WTC11 (cell line): Measurements from ENCODE around the gene RAB5IF. TPM values are rescaled to one million over a fixed set of nuclear protein-coding genes. Genes with fewer than 3 reads are reported as not detected.
A peak's percentile ranks its signal among the peaks of the same experiment; 100 is the strongest.

Experiments used
- ATAC-seq: fragments of 200-7000 bp; cut with Tn5 transposase; 2 replicates; pipeline ENCODE4 v1.10.0; 2021; ENCODE audit warnings: mild to moderate bottlenecking, moderate library complexity
- CTCF ChIA-PET: fragments of 300-600 bp; sonication (Branson Sonifier 250); formaldehyde crosslinking; loops from one replicate; lab custom pipeline; 2021; ENCODE audit warnings: antibody characterized with exemption; lab: Charles Lee
- POLR2A ChIA-PET: fragments of 350-600 bp; sonication (Branson Sonifier 250); formaldehyde crosslinking; loops from one replicate; lab custom pipeline; 2021; ENCODE audit warnings: antibody characterized with exemption; lab: Charles Lee
- DNase-seq: peaks from one replicate; pipeline ENCODE4 v3.0.0; 2021; ENCODE audit warnings: low spot score
- H3K27ac Mint-ChIP-seq: 2 replicates; pipeline ENCODE4 v1.8.0; 2021; ENCODE audit warnings: mixed read lengths
- H3K27me3 Mint-ChIP-seq: 2 replicates; pipeline ENCODE4 v1.8.0; 2021; ENCODE audit warnings: low read depth, mild to moderate bottlenecking, moderate library complexity, mixed read lengths
- H3K36me3 Mint-ChIP-seq: 2 replicates; pipeline ENCODE4 v1.8.0; 2021; ENCODE audit warnings: mixed read lengths
- H3K4me1 Mint-ChIP-seq: 2 replicates; pipeline ENCODE4 v1.8.0; 2022; ENCODE audit warnings: mixed read lengths
- H3K4me3 Mint-ChIP-seq: 2 replicates; pipeline ENCODE4 v1.8.0; 2021; ENCODE audit warnings: mild to moderate bottlenecking, moderate library complexity, mixed read lengths
- H3K9me3 Mint-ChIP-seq: 2 replicates; pipeline ENCODE4 v1.8.0; 2021; ENCODE audit warnings: mixed read lengths
- SP1 ChIP-seq: sonication (generic); formaldehyde crosslinking; conservative IDR thresholded peaks from 2 replicates; pipeline ENCODE4 v1.8.1; 2022; ENCODE audit warnings: missing genetic modification reagents
- TCF7 ChIP-seq: sonication (generic); formaldehyde crosslinking; IDR thresholded peaks from 2 replicates; pipeline ENCODE4 v1.8.0; 2022; ENCODE audit warnings: mild to moderate bottlenecking, low read depth, missing genetic modification reagents, moderate library complexity
- TP53 ChIP-seq: sonication (generic); formaldehyde crosslinking; IDR thresholded peaks from 2 replicates; pipeline ENCODE4 v1.8.1; 2023; ENCODE audit warnings: mild to moderate bottlenecking, missing genetic modification reagents
- total RNA-seq: library from RNA; stranded (reverse); gene quantifications from 3 replicates; pipeline ENCODE4 v1.2.3, GENCODE V29; 2021
- TF ChIP-seq, protein P1 (sequence below): sonication (generic); formaldehyde crosslinking; IDR thresholded peaks from 2 replicates; pipeline ENCODE4 v1.8.1; 2023; ENCODE audit warnings: mild to moderate bottlenecking, missing genetic modification reagents, borderline replicate concordance
- TF ChIP-seq, protein P2 (sequence below): sonication (generic); formaldehyde crosslinking; IDR thresholded peaks from 2 replicates; pipeline ENCODE4 v1.8.0; 2022; ENCODE audit warnings: mild to moderate bottlenecking, missing genetic modification reagents
- TF ChIP-seq, protein P3 (sequence below): fragments of 250-450 bp; sonication (Bioruptor Pico); IDR thresholded peaks from 2 replicates; pipeline ENCODE4 v1.9.0; 2021; ENCODE audit warnings: mild to moderate bottlenecking, borderline replicate concordance
- TF ChIP-seq, protein P4 (sequence below): sonication (generic); formaldehyde crosslinking; IDR thresholded peaks from 2 replicates; pipeline ENCODE4 v1.8.1; 2023; ENCODE audit warnings: mild to moderate bottlenecking, missing genetic modification reagents, moderate library complexity
- TF ChIP-seq, protein P5 (sequence below): fragments of 250-450 bp; sonication (Bioruptor Pico); IDR thresholded peaks from 2 replicates; pipeline ENCODE4 v2.1.2; 2022; ENCODE audit warnings: mild to moderate bottlenecking, moderate library complexity
- TF ChIP-seq, protein P6 (sequence below): fragments of 250-450 bp; sonication (Bioruptor Pico); IDR thresholded peaks from 2 replicates; pipeline ENCODE4 v1.9.0; 2021; ENCODE audit warnings: mild to moderate bottlenecking
- TF ChIP-seq, protein P7 (sequence below): sonication (generic); formaldehyde crosslinking; IDR thresholded peaks from 2 replicates; pipeline ENCODE4 v1.8.1; 2022; ENCODE audit warnings: missing genetic modification reagents, borderline replicate concordance
- TF ChIP-seq, protein P8 (sequence below): sonication (generic); formaldehyde crosslinking; IDR thresholded peaks from 2 replicates; pipeline ENCODE4 v1.8.1; 2023; ENCODE audit warnings: mild to moderate bottlenecking, moderate library complexity, missing genetic modification reagents

Gene RAB5IF
- total RNA-seq, 1 experiment from 2014 or later = 88.4 TPM

DNA sequence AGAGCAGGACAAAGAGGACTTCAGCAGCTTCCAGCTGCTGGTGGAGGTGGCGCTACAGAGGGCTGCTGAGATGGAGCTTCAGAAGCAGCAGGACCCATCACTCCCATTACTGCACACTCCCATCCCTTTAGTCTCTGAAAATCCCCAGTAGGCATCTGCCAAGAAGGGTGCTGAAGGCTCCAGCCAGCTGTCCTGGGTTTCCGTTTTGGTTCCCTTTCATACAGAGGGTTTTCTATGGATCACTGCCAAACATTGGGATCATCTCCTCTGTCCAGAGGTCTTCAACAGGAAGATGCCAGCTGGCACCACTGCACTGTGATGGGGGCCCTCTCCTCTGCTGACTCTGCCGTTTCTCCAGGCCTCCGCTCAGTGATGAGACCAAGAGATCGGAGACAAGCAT, 14.3 kb upstream of the RAB5IF start:
- H3K27ac Mint-ChIP-seq = peak overlapping the region; percentile 84
- no peak for ATAC-seq
- H3K27me3 Mint-ChIP-seq = no peaks in the 10 kb centered on the region
- CTCF ChIA-PET = interaction anchor here (0.7 to 3.0 kb wide), 11 partner anchors 10 to 727 kb away, joined by 3 to 15 read pairs (median 4); partner anchors contain the start of genes MYL9 and TGIF2
- H3K36me3 Mint-ChIP-seq = peaks cover 57% of the 10 kb centered on the region
- POLR2A ChIA-PET = no interaction called here
- peaks cover 41% of the 10 kb centered on the region for H3K4me1 Mint-ChIP-seq
- TF ChIP-seq, protein P1, sequence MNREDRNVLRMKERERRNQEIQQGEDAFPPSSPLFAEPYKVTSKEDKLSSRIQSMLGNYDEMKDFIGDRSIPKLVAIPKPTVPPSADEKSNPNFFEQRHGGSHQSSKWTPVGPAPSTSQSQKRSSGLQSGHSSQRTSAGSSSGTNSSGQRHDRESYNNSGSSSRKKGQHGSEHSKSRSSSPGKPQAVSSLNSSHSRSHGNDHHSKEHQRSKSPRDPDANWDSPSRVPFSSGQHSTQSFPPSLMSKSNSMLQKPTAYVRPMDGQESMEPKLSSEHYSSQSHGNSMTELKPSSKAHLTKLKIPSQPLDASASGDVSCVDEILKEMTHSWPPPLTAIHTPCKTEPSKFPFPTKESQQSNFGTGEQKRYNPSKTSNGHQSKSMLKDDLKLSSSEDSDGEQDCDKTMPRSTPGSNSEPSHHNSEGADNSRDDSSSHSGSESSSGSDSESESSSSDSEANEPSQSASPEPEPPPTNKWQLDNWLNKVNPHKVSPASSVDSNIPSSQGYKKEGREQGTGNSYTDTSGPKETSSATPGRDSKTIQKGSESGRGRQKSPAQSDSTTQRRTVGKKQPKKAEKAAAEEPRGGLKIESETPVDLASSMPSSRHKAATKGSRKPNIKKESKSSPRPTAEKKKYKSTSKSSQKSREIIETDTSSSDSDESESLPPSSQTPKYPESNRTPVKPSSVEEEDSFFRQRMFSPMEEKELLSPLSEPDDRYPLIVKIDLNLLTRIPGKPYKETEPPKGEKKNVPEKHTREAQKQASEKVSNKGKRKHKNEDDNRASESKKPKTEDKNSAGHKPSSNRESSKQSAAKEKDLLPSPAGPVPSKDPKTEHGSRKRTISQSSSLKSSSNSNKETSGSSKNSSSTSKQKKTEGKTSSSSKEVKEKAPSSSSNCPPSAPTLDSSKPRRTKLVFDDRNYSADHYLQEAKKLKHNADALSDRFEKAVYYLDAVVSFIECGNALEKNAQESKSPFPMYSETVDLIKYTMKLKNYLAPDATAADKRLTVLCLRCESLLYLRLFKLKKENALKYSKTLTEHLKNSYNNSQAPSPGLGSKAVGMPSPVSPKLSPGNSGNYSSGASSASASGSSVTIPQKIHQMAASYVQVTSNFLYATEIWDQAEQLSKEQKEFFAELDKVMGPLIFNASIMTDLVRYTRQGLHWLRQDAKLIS = no peak
- TF ChIP-seq, protein P2, sequence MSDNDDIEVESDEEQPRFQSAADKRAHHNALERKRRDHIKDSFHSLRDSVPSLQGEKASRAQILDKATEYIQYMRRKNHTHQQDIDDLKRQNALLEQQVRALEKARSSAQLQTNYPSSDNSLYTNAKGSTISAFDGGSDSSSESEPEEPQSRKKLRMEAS (CRISPR knock-in tag) = no peak
- TF ChIP-seq, protein P3, sequence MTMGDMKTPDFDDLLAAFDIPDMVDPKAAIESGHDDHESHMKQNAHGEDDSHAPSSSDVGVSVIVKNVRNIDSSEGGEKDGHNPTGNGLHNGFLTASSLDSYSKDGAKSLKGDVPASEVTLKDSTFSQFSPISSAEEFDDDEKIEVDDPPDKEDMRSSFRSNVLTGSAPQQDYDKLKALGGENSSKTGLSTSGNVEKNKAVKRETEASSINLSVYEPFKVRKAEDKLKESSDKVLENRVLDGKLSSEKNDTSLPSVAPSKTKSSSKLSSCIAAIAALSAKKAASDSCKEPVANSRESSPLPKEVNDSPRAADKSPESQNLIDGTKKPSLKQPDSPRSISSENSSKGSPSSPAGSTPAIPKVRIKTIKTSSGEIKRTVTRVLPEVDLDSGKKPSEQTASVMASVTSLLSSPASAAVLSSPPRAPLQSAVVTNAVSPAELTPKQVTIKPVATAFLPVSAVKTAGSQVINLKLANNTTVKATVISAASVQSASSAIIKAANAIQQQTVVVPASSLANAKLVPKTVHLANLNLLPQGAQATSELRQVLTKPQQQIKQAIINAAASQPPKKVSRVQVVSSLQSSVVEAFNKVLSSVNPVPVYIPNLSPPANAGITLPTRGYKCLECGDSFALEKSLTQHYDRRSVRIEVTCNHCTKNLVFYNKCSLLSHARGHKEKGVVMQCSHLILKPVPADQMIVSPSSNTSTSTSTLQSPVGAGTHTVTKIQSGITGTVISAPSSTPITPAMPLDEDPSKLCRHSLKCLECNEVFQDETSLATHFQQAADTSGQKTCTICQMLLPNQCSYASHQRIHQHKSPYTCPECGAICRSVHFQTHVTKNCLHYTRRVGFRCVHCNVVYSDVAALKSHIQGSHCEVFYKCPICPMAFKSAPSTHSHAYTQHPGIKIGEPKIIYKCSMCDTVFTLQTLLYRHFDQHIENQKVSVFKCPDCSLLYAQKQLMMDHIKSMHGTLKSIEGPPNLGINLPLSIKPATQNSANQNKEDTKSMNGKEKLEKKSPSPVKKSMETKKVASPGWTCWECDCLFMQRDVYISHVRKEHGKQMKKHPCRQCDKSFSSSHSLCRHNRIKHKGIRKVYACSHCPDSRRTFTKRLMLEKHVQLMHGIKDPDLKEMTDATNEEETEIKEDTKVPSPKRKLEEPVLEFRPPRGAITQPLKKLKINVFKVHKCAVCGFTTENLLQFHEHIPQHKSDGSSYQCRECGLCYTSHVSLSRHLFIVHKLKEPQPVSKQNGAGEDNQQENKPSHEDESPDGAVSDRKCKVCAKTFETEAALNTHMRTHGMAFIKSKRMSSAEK (CRISPR knock-in tag) = no peak
- TF ChIP-seq TCF7 = no peak
- TF ChIP-seq, protein P4, sequence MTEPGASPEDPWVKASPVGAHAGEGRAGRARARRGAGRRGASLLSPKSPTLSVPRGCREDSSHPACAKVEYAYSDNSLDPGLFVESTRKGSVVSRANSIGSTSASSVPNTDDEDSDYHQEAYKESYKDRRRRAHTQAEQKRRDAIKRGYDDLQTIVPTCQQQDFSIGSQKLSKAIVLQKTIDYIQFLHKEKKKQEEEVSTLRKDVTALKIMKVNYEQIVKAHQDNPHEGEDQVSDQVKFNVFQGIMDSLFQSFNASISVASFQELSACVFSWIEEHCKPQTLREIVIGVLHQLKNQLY = no peak
- TF ChIP-seq, all 79 proteins: peak for 0
- no peak overlapping the region for H3K4me3 Mint-ChIP-seq
- no peak for DNase-seq
- peaks cover 5% of the 10 kb centered on the region for H3K9me3 Mint-ChIP-seq

DNA sequence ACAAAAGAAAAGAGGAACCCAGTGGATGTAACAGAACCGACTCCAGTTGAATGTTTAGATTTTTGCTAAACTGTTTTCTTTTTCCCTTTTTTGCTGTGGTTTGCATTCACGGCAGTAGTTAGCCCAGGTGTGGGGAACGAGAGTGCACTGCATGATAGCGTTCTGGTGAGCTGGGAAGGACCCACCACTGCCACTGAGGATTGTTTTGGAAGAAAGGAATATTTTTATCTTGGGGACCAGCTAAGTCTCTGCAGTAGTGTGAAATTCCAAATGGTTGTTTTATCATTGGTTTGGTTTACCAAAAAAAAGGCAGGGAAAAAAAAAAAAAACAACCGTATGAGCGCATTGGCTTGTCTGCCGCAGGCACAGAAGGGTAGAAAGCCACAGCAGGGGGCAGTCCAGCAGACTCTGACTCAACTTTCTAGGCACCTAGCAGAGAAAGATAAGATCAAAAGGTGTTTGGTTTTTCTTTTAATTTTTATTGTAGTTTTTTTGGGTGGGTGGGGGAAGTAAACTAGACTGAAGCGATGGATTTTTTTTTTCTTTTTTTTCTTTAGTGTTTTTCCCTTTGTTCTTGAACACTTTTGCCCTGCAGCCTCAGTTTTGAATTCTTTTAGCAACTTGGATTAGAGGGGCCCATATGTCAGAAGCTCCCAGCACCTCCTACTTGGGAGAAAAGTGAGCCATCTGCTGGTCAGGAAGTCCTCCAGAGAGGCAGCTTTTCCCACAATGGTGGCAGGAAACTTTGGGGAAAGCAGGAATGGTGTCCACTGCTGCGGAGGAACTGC, 13.5 kb upstream of the RAB5IF start:
- H3K27me3 Mint-ChIP-seq = no peaks in the 10 kb centered on the region
- no peaks in the 10 kb centered on the region for H3K9me3 Mint-ChIP-seq
- peak overlapping the region; percentile 84 for H3K27ac Mint-ChIP-seq
- H3K4me1 Mint-ChIP-seq = peaks cover 34% of the 10 kb centered on the region
- TF ChIP-seq, protein P5, sequence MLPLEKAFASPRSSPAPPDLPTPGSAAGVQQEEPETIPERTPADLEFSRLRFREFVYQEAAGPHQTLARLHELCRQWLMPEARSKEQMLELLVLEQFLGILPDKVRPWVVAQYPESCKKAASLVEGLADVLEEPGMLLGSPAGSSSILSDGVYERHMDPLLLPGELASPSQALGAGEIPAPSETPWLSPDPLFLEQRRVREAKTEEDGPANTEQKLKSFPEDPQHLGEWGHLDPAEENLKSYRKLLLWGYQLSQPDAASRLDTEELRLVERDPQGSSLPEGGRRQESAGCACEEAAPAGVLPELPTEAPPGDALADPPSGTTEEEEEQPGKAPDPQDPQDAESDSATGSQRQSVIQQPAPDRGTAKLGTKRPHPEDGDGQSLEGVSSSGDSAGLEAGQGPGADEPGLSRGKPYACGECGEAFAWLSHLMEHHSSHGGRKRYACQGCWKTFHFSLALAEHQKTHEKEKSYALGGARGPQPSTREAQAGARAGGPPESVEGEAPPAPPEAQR (CRISPR knock-in tag) = 0 out of 2 replicates have a peak, but pooled peaks have one; percentile 27
- TF ChIP-seq SP1 (no peak), TP53 (CRISPR knock-in tag) (no peak)
- TF ChIP-seq, protein P6, sequence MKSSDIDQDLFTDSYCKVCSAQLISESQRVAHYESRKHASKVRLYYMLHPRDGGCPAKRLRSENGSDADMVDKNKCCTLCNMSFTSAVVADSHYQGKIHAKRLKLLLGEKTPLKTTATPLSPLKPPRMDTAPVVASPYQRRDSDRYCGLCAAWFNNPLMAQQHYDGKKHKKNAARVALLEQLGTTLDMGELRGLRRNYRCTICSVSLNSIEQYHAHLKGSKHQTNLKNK (CRISPR knock-in tag) = no peak
- TF ChIP-seq, protein P7, sequence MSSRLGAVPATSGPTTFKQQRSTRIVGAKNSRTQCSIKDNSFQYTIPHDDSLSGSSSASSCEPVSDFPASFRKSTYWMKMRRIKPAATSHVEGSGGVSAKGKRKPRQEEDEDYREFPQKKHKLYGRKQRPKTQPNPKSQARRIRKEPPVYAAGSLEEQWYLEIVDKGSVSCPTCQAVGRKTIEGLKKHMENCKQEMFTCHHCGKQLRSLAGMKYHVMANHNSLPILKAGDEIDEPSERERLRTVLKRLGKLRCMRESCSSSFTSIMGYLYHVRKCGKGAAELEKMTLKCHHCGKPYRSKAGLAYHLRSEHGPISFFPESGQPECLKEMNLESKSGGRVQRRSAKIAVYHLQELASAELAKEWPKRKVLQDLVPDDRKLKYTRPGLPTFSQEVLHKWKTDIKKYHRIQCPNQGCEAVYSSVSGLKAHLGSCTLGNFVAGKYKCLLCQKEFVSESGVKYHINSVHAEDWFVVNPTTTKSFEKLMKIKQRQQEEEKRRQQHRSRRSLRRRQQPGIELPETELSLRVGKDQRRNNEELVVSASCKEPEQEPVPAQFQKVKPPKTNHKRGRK (CRISPR knock-in tag) = no peak
- TF ChIP-seq, protein P8, sequence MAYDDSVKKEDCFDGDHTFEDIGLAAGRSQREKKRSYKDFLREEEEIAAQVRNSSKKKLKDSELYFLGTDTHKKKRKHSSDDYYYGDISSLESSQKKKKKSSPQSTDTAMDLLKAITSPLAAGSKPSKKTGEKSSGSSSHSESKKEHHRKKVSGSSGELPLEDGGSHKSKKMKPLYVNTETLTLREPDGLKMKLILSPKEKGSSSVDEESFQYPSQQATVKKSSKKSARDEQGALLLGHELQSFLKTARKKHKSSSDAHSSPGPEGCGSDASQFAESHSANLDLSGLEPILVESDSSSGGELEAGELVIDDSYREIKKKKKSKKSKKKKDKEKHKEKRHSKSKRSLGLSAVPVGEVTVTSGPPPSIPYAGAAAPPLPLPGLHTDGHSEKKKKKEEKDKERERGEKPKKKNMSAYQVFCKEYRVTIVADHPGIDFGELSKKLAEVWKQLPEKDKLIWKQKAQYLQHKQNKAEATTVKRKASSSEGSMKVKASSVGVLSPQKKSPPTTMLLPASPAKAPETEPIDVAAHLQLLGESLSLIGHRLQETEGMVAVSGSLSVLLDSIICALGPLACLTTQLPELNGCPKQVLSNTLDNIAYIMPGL (CRISPR knock-in tag) = 0 out of 2 replicates have a peak, but pooled peaks have one; percentile 30
- H3K36me3 Mint-ChIP-seq = peaks cover 51% of the 10 kb centered on the region
- ChIA-PET CTCF (interaction anchor here (0.6 to 3.0 kb wide), 18 partner anchors 9 to 726 kb away, joined by 3 to 15 read pairs (median 5); partner anchors contain the start of genes MYL9 and TGIF2), POLR2A (interaction anchor here (1.1 to 1.9 kb wide), 2 partner anchors 13 to 17 kb away, joined by 4 to 8 read pairs; partner anchors contain the start of gene RAB5IF)
- ATAC-seq (peak; percentile 65), DNase-seq (peak; percentile 45)
- no peak overlapping the region for H3K4me3 Mint-ChIP-seq
